ELF-1 (cell line): ENCODE measurements around the gene AQP5.

Experiments
- DNase-seq: peaks from one replicate; pipeline ENCODE4 v3.0.0-alpha.2; 2016; ENCODE audit warnings: low read depth, low spot score

AQP5 gene

DNA sequence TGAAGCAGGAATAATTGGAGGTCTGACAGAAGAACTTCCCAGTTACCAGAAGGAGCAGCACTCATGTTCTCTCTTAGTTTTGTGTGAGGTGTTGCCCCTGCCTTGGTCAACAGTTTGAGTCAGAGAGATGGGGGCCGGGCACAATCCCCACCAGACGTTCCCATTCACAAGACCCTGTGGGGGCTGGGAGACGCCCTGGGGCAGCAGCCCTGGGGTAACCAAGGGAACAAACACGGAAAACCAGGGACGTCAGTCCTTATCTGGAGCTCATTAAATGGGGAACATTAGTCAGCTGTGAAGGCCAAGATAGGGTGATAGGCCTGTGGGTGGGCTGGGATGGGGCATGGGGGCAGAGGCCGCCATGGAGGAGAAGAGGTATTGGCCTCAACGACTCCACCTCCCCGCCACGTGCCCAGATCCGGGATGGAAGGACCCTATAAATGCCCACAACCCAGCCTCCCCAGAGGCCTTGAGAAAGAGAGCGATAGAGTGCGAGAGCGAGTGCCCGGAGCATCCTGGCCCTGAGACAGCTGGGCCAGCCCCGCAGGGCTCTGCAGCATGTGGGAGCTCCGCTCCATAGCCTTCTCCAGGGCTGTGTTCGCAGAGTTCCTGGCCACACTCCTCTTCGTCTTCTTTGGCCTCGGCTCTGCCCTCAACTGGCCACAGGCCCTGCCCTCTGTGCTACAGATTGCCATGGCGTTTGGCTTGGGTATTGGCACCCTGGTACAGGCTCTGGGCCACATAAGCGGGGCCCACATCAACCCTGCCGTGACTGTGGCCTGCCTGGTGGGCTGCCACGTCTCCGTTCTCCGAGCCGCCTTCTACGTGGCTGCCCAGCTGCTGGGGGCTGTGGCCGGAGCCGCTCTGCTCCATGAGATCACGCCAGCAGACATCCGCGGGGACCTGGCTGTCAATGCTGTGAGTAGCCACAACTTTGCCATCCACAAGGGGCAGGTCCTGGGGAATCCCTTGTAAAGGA lies 11.1 kb upstream of the AQP5 start, which contains the start of gene AQP2:
AQP2 (plus strand) TSS at position 465 of the 979 bp plus-strand sequence; CDS start at position 559, 94 bp downstream.
- no peak for DNase-seq

DNA sequence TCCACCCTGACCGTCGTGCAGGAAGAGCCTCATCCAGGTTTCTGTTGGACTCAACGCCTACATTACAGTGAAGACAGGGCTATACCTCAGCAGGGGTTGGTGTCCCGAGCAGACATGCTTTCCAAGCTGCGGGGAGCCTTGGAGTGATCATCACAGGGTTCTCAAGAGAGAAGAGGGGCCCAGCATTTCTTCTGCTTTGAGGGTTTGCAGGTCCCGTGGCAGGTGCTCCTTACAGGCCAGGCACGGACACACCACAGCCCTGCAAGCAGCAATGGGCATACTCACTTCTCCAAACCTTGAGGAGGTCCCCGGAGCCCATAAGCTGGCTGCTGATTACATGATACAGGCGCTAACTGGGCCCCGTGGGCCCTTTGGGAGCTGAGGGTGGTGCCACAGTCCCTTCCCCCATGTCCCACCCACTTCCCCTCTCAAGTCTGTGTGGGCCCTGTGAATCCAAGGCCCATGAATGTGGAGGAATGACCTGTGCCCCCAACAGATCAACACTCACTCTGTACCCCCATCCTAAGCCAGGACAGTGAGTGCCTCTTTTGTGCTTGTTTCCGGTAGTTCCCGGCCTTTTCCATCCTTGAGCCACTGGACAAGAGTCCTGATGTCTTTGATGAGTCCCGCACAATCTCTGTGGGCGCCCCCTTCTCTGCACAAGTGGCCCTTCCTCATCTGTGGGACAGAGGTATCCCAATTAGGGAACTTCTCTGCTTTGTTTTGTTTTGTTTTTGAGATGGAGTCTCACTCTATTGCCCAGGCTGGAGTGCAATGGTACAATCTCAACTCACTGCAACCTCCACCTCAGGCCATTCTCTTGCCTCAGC lies 10.0 kb upstream of the AQP5 start:
- DNase-seq: no peak

- no peak for DNase-seq
Measured at GRCh38 chr12:49952391-49953055, 9.1 kb upstream of the AQP5 start.

DNA sequence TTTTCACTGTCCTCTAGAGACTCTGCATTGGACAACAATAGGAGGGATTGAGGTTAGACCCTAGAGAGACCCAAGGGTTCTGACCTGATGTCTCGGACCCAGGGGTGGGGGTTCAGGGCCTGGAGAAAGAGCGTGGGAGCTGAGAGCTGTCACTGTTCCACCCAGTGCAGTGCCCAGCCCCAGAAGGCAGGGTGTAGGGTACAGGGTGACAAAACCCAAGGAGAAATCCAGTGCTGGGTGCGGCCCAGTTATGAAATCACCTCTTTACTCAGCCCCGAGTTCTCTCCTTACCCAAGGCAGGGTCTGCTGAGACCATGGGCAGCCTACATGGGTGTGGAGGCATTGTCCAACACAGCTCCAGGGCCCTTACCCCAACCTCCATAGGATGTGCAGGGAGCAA lies 8.5 kb upstream of the AQP5 start:
- DNase-seq: no peak

DNA sequence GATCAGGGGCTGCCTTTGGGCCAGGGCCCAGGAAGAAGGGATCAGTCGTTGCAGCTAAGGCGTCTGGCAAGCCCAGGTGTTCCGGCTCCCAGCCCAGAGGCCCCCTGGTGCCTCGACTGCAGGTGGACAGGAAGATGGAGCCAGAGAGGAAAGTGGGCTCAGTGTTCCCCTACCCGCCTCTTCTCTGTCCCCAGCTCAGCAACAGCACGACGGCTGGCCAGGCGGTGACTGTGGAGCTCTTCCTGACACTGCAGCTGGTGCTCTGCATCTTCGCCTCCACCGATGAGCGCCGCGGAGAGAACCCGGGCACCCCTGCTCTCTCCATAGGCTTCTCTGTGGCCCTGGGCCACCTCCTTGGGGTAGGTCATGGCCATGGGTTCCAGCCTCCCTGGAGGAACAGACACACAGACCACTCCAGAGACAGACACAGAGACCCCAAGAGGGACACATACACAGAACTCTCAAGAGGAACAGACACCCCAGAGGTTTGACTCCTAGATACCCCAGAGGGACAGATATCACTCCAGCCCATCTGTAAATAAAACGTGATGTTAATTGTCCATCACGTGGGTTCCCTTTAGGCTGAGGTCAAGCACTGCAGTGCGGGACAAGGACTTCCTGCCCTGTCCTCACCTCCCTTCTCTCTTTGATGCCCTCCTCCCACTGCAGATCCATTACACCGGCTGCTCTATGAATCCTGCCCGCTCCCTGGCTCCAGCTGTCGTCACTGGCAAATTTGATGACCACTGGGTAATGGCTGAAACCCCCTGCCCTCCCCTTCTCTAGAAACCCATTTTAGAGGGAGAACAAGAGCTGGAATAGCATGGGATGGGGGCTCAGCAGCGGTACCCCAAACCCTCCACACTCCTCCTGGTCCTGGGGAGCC lies 7.5 kb upstream of the AQP5 start:
- no peak for DNase-seq

- peak; percentile 69 for DNase-seq
Measured at GRCh38 chr12:49954863-49955830, 6.5 kb upstream of the AQP5 start.

GRCh38 chr12:49955899-49956662 lies 5.6 kb upstream of the AQP5 start:
- no peak for DNase-seq

GRCh38 chr12:49956663-49957569 lies 4.8 kb upstream of the AQP5 start:
- no peak for DNase-seq

DNA sequence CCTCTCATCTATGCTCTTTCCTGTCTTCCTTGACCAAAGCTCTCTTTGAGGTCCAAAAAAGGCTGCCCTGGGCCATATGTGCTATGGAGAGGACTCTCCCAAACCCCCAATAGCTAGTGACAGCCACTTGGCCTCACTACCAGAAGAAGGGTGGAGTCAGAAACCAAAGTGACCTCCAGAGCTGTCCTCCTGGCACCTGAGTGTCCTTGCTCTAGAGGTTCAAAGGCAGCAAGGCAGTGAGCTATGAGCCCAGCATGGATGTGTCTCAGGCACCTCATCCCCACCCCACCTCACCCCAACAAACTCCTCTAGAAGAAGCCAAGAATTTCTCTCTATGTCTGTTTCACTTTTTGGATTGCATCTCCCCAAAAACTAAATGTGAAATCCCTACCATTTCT lies 4.1 kb upstream of the AQP5 start:
- no peak for DNase-seq

DNA sequence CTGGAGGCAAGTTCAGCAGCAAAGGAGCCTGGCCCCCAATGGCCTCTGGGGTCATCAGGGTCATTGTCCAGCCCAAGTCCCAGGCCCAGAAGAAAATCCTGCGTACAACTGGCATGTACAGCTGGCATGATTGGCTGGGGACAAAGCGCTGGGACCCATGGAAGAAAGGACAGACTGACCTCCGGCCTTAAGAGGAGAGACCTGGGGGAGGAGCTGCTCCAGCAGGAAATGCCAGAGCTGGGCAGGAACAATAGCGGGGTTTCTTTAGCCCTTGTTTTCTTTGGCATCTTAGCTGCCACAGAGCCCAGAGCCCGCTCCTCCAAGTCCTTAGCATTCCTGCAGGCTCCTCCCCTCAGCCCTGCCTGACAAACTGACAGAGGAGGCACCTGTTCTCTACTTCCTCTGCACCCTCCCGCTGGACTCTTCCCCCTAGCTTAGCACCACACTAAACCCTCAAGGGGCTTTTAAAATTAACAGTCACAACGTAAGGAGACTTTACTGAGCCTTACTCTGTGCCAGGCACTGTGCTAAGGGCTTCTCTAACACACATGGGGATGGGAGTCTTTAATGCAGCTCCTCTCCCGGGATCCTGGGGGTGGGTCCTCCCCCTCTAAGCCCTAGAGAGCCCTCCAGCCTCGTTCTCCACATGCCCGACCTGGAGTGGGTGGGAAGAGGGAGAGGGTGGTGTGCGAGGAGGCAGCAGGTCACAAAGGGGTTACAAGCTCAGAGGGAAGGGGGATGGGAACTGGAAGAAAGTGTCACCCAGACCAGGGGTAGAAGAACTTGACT lies 1.8 kb upstream of the AQP5 start:
- DNase-seq: peak; percentile 52

DNA sequence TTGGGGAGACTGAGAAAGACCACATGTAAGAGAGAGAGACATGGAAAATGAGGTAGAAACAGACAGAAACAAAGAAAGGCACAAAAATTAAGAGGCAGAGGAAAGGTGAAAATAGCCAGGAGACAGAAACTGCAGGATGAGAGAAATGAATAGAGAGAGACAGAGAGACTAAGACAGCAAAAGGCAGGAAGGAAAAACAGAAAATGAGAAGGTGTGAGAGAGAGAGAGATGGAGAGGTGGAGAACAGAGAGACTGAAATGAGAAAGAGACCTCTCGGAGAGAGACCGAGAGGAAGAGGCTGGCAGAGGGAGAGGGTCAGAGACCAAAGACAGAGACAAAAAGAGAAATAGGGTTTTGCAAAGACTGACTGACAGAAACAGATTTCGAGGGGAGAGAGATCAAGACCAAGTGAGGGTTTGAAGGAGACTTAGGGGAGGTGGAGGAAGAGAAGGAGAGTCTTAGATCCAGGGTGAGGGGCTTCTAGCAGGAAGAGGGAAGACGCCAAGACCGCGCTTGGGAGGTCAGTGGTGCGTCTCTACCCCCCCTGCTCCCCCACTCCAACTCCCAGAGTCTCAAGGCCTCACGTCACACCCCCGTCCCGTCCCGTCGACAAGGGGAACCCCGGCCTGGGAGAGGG lies 1.1 kb upstream of the AQP5 start:
- no peak for DNase-seq

- no peak for DNase-seq
Measured at GRCh38 chr12:49961993-49962764, 507 bp downstream of the AQP5 start.

- DNase-seq: no peak
Measured at GRCh38 chr12:49962861-49963765, 1.4 kb downstream of the AQP5 start.

DNA sequence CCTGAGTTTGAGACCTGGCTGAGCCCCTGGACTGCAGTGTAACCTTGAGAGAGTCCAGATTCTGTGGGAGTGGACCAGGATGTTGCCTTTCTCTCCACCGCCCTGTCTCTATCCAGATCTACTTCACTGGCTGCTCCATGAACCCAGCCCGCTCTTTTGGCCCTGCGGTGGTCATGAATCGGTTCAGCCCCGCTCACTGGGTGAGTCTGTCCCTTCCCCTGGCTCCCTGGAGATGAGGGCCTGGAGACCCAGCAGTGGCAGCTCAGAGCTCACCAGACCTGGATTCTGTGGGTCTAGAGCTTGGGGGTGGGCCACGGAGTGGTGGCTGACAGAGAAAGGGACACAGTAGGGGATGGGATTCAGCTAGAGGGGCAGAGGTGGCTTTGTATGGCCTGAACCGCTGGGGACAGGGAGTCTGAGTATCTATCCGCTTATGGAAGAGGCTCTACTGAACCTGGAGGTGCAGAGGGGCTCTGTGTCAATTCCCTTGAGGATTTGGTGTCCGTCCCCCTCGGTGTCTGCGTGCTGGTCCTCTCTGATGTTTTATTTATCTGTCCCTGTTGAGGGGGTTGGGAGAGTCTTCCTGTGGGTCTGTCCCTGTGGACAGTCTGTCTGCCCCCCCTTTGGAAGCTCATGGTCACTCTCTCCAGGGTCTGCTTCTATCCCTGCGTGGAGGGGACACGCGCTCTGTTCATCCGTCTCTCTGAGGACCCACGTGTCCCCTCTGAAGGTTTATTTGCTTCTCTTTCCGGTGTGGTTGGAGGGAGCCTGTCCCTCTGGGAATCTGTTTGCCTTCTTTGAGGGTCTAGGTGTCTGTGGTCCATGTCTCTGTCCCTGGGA lies 2.5 kb downstream of the AQP5 start:
- DNase-seq: no peak
